SU-DHL-6 (cell line): ENCODE data around the gene MEN1.

Experiments used
- H2AFZ ChIP-seq: fragments of 200-600 bp; sonication (generic); 2 replicates; pipeline ENCODE4 v1.6.1; 2014; ENCODE audit warnings: low read depth, mild to moderate bottlenecking, moderate library complexity, mixed read lengths, antibody characterized with exemption, low read length; ENCODE audit not compliant: severe bottlenecking
- H3F3A ChIP-seq: fragments of 200-600 bp; shearing (Covaris generic); 2 replicates; pipeline ENCODE4 v1.6.0; 2016; ENCODE audit warnings: antibody characterized with exemption, mild to moderate bottlenecking; ENCODE audit not compliant: insufficient read depth
- H3K27ac ChIP-seq: fragments of 200-600 bp; sonication (generic); 2 replicates; pipeline ENCODE4 v1.5.1; 2016; ENCODE audit warnings: low read depth, mild to moderate bottlenecking, low read length, moderate library complexity, mixed read lengths
- H3K27me3 ChIP-seq: fragments of 200-600 bp; sonication (generic), shearing (Covaris generic); 2 replicates; pipeline ENCODE4 v1.6.0; 2014; ENCODE audit warnings: mild to moderate bottlenecking, low read length
- H3K36me3 ChIP-seq: fragments of 200-600 bp; sonication (generic); 2 replicates; pipeline ENCODE4 v1.6.1; 2014; ENCODE audit warnings: mild to moderate bottlenecking, low read length, mixed read lengths
- H3K4me2 ChIP-seq: fragments of 300-600, 200-600 bp; shearing (Covaris generic), sonication (generic); 2 replicates; pipeline ENCODE4 v1.6.0; 2014; ENCODE audit warnings: low read length, low read depth, mild to moderate bottlenecking; ENCODE audit not compliant: poor library complexity, severe bottlenecking
- H3K4me3 ChIP-seq: fragments of 200-600 bp; sonication (generic); 2 replicates; pipeline ENCODE4 v1.5.1; 2014; ENCODE audit warnings: antibody characterized with exemption, low read length, mild to moderate bottlenecking, mixed read lengths; ENCODE audit not compliant: insufficient read depth, poor library complexity, severe bottlenecking
- H3K79me2 ChIP-seq: fragments of 200-600 bp; sonication (generic); 2 replicates; pipeline ENCODE4 v1.6.1; 2014; ENCODE audit warnings: mild to moderate bottlenecking, low read length, moderate library complexity; ENCODE audit not compliant: insufficient read depth
- H3K9ac ChIP-seq: fragments of 200-600 bp; sonication (generic); 2 replicates; pipeline ENCODE4 v1.7.0; 2014; ENCODE audit warnings: mild to moderate bottlenecking, low read length
- H3K9me2 ChIP-seq: fragments of 200-600 bp; sonication (generic); replicated peaks from 2 replicates; pipeline ENCODE4 v1.6.1; 2014; ENCODE audit warnings: low read length; ENCODE audit not compliant: insufficient read depth
- H3K9me3 ChIP-seq: fragments of 200-600 bp; sonication (generic); 2 replicates; pipeline ENCODE4 v1.6.1; 2014; ENCODE audit warnings: low read length, mixed read lengths; ENCODE audit not compliant: insufficient read depth
- H4K20me1 ChIP-seq: fragments of 200-600 bp; sonication (generic); 2 replicates; pipeline ENCODE4 v1.6.1; 2014; ENCODE audit warnings: low read depth, mild to moderate bottlenecking, antibody characterized with exemption, low read length, moderate library complexity, mixed read lengths
- EZH2phosphoT487 ChIP-seq: fragments of 200-600 bp; sonication (generic), shearing (Covaris generic); conservative IDR thresholded peaks from 2 replicates; pipeline ENCODE4 v1.6.1; 2018; ENCODE audit warnings: mild to moderate bottlenecking, antibody characterized with exemption, low read length, moderate library complexity, mixed read lengths
- TF ChIP-seq, protein P1 (sequence below): fragments of 200-600 bp; sonication (generic); IDR thresholded peaks from one replicate; pipeline ENCODE4 v1.5.1; 2017; ENCODE audit warnings: antibody characterized with exemption, mild to moderate bottlenecking, low read length, moderate library complexity; ENCODE audit not compliant: insufficient read depth, poor library complexity, severe bottlenecking

Gene MEN1

GRCh38 chr11:64754124-64754918 lies 56.0 kb downstream of the MEN1 start:
- TF ChIP-seq EZH2phosphoT487 = no peak
- TF ChIP-seq, protein P1, sequence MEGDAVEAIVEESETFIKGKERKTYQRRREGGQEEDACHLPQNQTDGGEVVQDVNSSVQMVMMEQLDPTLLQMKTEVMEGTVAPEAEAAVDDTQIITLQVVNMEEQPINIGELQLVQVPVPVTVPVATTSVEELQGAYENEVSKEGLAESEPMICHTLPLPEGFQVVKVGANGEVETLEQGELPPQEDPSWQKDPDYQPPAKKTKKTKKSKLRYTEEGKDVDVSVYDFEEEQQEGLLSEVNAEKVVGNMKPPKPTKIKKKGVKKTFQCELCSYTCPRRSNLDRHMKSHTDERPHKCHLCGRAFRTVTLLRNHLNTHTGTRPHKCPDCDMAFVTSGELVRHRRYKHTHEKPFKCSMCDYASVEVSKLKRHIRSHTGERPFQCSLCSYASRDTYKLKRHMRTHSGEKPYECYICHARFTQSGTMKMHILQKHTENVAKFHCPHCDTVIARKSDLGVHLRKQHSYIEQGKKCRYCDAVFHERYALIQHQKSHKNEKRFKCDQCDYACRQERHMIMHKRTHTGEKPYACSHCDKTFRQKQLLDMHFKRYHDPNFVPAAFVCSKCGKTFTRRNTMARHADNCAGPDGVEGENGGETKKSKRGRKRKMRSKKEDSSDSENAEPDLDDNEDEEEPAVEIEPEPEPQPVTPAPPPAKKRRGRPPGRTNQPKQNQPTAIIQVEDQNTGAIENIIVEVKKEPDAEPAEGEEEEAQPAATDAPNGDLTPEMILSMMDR = no peak
- Histone ChIP-seq H3K4me2 (no peak overlapping the region), H3K27ac (no peak overlapping the region)

More at GRCh38 chr11:64754124-64754918, 56.0 kb downstream of the MEN1 start:
- Histone ChIP-seq H3K9me2 (no peaks in the 10 kb centered on the region), H3K79me2 (no peaks in the 10 kb centered on the region), H3F3A (no peaks in the 10 kb centered on the region), H3K4me3 (no peak overlapping the region), H3K9me3 (no peaks in the 10 kb centered on the region), H2AFZ (no peak overlapping the region), H3K27me3 (no peaks in the 10 kb centered on the region), H3K36me3 (no peaks in the 10 kb centered on the region), H3K9ac (no peak overlapping the region), H4K20me1 (no peaks in the 10 kb centered on the region)
